HG03571 (cell line): Measurements from ENCODE around the gene IL20RA.
A peak's percentile ranks its signal among the peaks of the same experiment; 100 is the strongest.

Experiments
- ATAC-seq: cut with Tn5 transposase; IDR thresholded peaks from one replicate; pipeline ENCODE4 v1.9.1; 2021; ENCODE audit not compliant: unreplicated experiment

IL20RA gene

DNA sequence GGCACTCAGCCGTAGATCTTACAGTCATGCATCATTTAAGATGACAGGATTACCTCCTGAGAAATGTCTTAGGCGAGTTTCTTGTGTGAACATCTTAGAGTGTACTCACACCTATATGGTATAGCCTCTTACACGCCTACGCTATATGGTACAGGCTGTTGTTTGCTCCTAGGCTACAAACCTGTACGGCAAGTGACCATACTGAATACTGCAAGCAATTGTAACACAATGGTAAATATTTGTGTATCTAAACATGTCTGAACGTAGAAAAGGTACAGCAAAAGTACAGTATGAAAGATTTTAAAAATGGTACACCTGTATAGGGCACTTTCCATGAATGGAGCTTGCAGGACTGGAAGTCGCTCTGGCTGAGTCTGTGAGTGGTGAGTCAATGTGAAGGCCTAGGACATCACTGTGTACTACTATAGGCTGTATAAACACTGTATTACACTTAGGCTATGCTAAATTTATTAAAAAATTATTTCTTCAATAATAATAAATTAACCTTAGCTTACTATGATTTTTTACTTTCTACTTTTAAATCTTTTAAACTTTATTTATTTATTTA, 541 bp upstream of the IL20RA start:
- no peak for ATAC-seq

DNA sequence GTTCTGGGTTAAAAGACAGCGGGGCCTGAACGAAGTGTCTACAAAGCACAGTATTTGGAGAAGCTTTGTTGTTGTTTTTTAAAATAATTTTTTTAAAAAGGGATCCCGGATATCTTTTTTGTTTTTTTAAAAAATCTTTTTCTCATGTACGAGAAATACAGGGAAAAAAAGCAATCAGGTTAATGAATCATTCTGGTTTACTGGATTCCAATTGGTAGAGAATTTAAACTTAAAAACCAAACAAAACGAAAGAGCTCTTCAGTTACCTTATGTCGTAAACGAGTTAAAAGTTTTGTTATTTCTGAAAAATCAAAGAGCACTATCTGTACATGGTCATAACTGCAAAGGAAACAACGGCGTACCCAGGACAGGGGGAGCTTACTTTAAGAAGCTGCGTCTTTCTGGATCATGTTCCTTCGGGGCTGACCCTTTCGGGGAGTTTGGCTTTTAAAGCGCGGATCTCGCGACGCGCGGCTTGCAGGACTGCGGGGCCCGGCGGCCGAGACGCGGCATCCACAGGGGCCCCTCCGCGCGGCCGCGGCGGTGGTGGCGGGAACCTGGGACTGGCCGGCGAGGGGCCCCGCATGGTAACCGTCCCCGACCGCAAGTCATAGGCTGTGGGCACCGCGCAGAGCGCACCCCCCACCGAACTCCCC, 927 bp downstream of the IL20RA start:
- no peak for ATAC-seq

DNA sequence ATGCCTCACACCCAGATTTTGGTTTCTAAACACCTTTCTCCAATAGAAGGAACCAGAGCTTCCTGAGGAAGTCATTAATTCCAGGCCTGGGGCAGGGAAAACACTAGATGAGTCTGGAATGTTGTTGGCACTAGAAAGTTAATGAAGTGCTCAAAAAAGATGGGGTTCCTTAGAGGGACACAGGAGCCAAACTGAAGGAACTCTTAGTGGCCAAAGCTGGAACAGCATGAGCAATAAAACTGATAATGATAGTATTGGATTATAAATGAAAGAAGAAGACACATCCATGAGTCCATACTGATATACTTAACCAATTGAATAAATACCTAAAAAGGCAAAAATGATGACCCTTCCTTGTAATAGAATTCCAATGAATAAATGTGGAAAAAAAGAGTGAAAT, 4.4 kb downstream of the IL20RA start:
- ATAC-seq = no peak

DNA sequence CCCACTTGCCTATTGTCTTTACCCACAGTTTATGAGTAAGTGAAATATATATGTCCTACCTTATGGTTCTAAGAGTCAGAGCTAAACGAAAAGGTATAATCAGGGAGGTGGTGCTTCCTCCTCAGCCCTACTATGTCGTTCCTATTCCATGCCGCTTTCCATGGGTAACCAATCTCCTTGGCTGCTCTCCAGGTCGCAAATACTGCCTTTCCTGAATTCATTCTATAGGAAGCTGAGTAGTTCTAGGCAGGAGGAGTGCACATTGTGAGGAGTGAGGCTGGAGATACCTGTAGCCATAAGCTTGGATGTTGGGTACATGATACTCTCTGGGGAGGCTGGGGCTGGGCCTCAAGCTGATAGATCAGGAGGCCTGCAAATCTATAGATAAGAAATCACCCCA, 5.8 kb downstream of the IL20RA start:
- ATAC-seq = no peak

DNA sequence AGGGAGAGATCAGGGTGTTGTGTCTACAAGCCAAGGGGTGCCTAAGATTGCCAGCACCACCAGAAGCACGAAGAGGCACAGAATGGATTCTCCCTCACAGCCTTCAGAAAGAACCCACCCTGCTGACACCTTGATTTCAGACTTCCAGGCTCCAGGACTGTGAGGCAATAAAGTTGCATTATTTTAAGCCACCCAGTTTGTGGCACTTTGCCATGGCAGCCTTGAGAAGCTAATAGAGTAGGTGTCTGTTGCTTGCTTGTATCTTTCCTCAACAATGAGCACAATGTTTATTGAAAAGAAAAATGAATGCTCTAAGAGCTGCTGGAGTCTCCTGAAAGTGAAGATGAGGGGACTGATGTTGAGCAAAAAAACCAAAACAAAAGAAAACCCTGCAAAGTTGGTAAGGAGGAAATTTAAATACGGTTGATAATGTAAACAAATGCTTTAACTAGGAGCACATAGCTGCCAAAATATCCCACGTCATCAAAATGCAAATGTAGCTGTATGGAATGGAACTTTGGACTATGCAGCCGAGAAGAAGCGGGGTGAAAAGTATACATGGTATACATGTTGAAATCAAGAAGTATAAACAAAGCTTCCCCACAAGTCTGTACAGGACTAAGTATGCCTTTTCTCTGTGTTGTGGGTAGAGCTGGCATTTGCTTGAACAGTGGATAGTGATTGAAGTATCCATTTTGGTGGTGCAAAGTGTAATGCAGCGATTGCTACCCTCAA, 8.0 kb downstream of the IL20RA start:
- ATAC-seq = no peak

DNA sequence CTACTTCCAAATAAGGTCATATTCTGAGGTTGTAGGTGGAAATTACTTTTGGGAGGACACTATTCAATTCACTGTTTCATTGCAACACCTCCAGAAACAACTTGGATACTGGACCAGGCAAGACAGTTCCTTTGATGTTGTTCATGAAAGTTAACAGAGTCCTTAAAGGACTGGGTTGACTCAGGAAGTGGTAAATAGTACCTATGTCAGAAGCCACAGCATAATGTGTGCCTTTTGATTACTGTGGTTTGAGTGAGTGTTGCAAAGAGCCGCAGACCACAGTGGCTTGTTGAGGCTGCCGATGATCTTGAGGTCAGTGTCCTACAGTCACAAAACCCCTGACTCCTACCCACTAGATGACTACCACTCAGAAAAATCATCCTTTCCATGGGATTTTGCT, 10.9 kb downstream of the IL20RA start:
- peak; percentile 98 for ATAC-seq

DNA sequence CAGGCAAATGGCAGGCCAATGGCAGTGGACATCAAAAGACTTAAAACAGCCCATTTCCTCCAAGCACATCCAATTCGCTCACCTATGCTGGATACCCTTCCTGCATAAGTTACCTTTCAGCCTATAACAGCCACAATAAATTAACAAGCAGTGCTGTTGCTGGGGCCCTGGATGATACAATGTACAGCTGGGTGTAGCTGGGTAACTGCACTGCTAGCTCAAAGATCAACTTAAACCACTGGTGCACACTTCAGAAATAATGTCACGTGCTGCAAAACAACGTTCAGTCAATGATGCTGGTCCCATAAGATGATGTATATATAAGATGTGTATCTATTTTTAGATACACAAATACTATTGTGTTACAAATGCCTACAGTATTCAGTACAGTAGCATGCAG, 13.6 kb downstream of the IL20RA start:
- no peak for ATAC-seq

DNA sequence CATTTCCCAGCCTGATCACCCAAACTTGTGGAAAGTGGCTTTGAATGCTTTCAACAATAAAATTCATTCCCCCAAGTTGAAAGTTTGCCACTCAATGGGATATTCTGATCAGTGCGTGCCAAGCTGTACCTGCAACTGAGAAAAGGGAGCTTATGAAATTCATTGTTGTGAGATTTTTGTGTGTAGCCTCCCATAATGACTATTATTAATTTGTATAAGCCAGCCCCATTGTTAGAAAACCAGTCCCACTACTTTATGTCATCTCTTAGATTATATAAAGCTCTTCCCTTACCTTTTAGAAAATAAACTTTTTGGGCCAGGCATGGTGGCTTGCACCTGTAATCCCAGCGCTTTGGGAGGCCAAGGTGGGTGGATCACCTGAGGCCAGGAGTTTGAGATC, 15.9 kb downstream of the IL20RA start:
- no peak for ATAC-seq

DNA sequence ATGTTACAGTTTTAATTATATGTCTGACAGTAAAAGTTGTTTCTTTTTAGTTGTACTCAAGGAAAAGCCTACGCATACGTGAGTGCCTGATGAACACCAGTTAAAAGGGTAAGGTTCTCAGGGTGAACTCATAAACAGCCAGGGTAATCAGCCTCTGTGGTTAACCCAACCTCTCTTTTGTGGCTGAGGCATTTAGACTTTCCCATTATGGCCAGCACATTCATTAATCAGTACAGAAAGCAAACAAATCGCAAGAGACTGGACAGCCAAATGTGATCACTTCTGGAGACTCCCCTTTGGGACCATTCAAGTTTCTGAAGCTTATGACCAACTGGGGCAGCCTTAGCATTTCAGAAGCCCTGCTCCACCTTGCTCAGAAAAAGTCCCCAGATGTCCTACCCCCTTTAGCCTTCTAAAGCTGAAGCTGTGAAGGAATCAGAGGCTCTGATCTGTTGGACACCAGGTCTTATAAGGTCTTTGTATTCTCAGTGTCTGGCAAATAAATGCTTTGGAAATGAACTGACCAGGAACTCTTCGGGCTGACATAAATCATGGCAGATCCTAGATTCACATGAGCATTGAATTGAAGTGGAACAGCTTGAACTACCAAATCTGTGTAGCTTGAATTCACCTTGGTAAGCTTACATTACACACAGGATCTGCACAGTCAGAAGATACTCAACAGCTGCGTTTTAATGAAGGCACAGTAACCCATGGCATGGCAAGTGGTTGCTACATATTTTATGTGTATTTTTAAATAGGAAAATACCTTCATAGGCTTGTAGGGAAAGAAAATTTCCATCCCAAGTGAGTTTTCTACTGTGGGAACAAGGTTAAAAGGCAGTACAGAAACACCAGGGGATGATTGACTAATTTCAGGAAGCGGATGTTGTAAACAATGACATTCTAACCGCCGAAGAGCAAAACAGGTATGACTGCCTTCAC, 18.7 kb downstream of the IL20RA start:
- ATAC-seq = peak; percentile 71

DNA sequence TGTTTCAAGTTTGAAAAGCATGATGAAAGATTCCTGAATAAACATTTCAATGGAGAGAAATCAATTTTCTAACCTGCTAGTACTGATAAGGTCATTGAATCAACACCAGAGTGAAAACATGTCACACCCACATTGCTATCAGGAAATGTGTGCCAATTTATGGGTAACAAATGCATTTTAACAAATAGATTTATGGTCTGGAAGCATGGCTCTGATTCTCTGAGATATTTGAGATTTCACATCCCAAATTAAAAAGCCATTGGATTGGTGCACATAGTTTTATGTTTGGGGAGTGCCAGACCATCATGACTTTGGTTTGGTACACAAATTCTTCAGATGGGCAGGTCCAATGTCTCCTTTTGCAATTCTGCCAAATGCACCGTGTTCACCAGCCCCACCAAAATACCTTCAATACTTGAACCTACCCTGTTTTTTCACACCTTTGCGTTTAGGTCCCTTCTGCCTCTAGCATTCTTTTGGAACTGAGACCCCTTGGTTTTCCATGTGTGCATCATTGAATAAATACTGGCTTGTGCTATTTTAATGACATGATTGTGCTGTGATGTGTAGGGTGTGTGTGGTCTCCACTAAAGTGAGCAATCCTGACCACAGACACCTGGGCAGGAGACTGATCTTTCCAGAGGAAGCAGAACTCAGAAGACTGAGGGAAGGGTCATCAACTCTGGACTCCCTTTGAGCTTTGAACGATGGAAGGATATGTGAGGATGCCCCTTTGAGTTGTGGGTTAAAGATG, 20.4 kb downstream of the IL20RA start:
- ATAC-seq = no peak

DNA sequence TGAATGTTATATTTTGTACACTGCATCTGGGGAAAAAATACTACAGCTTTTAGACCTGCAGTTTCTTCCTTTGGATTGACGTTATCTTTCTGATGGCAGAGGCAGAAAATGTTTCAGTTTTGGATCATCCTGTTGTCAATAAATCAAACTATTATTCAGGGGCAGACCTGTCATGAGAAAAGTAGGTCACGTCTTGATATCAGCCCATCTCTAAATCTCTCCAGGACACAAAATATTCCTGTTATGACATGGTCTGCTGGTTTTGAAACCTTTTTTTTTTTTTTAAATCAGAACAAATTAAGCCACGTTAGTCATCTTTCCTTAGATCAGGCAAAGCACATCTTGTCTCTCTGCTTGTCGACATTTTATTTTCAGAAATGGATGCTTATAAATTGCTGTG, 24.0 kb downstream of the IL20RA start:
- no peak for ATAC-seq

DNA sequence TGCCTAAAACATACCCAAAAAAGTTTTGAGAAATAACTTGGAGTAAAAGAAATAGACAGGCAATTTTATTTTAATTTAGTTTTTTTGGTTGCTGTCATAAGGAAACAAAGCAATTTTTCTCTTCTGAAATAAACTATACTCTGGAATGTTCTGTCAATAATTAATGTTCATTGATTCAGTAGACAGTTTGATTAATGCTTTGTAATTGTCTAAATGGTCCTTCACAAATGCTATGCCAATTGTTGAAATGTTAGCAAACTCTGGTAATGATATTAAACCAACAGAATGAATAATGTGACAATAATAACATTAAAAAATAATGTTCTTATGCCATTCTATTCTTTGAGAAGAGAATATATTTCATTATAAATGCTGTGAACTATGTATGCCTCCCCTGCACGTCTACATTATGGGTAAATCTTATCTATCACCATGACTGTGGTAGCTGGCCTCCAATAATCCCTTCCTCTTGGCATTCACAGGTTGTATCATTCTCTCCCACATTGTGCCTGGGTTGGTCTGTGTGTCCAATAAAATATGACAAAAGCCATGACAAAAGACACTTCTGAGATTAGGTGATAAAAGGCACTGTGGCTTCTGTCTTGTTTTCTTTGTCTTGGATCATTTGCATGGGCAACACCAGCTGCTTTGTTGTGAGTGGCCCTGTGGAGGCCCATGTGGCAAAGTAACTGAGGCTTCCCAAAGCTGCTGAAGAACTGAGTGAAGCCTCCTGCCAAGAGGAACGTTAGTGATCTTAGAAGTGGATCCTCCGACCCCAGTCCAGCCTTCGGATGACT, 25.1 kb downstream of the IL20RA start:
- no peak for ATAC-seq

DNA sequence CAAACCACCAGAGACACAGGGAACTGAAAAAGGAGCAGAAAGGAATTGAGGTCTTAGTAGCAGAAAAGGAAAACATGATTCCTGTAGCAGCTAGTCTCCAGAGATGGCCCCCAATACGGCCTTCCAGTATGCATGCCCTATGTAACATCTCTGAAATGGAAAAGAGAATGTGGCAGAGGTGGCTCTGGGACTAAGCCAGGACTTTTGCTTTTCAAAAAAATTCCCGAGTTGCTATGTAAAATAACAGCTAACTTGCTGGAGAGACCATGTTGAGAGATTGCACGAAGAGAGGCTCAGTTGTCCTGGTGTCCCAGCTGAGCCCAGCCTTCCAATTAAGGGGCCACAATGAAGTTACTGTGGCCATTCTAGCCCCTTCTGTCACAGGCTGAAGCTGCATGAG, 27.7 kb downstream of the IL20RA start:
- no peak for ATAC-seq

DNA sequence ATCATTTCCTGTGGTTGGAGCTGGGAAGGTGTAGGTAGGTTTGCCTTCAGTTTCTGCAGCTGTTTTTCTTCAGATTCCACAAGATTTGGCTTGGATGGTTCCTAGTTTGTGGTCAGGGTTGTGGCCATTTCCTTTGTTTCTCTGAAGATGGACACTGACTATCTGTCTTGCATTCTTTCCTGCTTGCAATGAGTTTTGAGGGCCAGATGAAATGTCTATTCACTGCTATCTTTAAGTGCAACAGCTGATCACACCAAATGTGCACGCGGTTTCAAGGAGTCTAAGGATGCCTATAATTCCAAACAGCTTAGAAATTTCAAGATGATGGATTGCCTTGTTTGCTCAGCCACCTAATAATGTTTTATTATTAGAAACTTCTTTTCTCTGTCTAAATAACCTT, 28.4 kb downstream of the IL20RA start:
- no peak for ATAC-seq

DNA sequence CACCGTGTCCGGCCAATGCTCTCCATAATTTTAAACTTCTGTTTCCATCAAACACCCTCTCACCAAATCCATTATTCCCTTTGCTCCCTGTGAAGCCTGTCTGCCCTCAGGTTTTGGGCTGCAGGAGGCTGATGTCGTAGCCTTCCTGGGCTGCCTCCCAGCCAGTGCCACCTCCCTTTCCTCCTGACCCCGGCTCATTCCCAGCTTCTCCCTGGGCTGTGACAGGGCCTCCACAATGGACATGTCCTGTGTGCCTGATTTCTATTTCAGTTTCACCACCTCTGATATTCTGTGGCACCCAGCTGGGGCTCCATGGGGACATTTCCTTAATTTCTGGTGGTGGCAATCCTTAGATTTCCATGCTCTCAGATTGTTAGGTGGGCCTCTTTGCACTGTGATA, 28.8 kb downstream of the IL20RA start:
- ATAC-seq = no peak

DNA sequence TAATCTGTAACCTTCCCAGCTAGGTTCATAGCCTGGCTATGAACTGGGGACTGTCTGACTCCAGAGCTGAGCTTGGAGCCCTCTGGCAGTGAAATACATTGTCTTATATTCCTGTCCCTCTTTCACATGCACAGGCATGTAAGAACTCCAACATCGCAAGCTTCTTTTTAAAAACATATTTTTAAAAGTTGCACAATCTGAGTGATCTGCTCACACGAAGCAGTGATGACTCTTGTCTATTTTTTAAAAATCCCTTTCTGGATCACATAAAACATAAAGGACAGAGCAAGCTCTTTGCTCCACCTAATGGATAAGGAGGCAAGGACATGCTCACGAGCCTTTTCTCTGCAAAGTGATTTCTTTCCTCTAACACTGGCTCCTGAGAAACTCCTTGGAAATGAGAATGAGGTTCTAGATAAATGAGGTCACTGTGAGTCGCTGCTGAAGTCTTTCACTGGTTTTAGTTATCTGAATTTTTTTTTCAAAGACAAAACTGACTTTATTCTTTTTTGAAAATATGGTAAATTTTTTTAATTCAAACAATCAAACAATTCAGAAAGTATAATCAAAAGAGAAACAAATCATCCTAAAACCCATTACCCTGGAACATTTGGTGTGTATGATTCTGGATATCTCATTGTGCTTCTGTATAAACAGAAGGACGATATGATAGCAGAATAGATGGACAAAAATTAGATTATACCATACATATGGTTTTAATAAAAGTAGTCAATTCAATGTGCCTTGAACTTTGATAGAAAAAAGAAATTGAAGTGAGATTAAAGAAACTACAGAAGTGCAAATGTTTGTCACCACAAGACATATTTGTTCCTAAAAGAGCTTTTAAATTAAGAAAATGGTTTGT, 30.8 kb downstream of the IL20RA start:
- ATAC-seq = no peak

DNA sequence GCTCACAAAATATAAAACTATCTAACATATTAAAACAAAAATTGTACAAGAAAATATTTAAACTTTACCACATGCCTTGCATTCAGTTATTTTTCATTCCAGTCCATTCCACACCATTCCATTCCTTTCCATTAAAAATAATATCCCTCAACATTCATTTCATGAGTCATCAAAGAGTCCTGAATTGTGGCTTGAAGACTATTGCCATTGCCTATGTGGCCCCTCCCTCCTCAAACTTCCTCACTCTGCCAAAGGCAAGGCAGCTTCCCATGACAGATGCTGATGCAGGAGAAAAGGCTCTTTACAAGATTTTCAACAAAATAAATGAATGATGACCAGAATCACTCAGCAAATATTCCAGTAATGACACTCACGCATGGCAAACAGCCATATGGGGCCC, 31.7 kb downstream of the IL20RA start:
- ATAC-seq = no peak

DNA sequence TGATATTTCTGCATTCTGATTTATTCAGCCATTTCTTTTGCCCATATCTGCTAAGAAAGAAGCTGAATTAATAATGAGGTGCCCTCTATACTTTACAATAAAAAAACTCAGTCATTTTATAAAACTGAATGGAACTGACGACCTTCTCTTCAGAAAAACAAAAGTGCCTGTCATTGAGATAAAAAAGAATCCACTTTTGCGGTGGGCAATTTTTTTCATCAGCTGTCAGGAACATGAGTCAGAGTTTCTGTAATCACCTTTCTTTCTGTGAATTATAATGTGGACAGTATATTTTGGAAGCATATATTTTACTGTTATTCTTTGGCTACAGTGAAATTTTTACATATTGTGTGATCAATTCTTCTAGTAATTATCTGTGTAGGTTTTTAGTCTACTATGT, 33.4 kb downstream of the IL20RA start:
- ATAC-seq = no peak

DNA sequence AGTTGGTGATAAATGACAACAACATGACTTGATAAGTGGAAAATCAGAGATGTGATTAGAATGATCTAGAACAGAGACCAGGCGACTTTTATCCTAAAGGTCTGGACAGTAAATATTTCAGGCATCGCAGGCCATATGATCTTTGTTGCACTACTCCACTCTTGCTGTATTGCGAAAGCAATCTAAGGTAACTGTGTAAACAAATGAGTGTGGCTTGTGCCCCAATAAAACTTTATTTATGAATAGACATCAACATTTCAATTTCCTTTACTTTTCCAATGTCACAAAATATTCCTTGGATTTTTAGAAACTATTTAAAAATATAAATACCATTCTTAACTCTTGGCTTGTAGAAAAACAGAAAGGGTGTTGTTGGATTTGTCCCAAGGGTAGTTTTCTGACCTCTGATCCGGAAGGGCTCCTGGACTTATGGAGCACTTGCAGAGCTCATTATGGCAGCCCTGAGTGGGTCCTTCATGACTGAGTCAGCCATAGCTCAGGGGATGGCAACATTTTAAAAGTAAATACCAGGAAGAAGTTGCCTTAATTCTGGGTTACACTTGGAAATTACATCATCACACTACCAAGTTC, 34.5 kb downstream of the IL20RA start:
- no peak for ATAC-seq
